ACC112 (cell line): ENCODE data around the gene SPDYE2B.
"Not testable (repeated sequence)": the region's sequence is repeated elsewhere in the genome, so short reads cannot be mapped to it uniquely, and the experiment has no call there.

Source experiments
- H2AFZ ChIP-seq: fragments of 200-600 bp; sonication (generic); one replicate; pipeline ENCODE4 v1.6.0; 2017; ENCODE audit warnings: antibody characterized with exemption, low read length; ENCODE audit not compliant: unreplicated experiment
- H3K27ac ChIP-seq: fragments of 200-600 bp; sonication (generic); 2 replicates; pipeline ENCODE4 v1.5.1; 2014; ENCODE audit warnings: low read depth, mild to moderate bottlenecking, antibody characterized with exemption, low read length, moderate library complexity
- H3K27me3 ChIP-seq: fragments of 200-600 bp; sonication (generic); 2 replicates; pipeline ENCODE4 v1.6.1; 2014; ENCODE audit warnings: mild to moderate bottlenecking, antibody characterized with exemption, low read length, moderate library complexity, mixed read lengths; ENCODE audit not compliant: insufficient read depth
- H3K36me3 ChIP-seq: fragments of 200-600 bp; sonication (generic); 2 replicates; pipeline ENCODE4 v1.6.1; 2016; ENCODE audit warnings: mild to moderate bottlenecking, antibody characterized with exemption, low read length, moderate library complexity, mixed read lengths; ENCODE audit not compliant: insufficient read depth
- H3K4me1 ChIP-seq: fragments of 200-600 bp; sonication (generic); one replicate; pipeline ENCODE4 v1.6.1; 2016; ENCODE audit warnings: low read length, mixed read lengths; ENCODE audit not compliant: insufficient read depth, unreplicated experiment, control insufficient read depth
- H3K4me3 ChIP-seq: fragments of 200-600 bp; sonication (generic); 2 replicates; pipeline ENCODE4 v1.5.1; 2014; ENCODE audit warnings: mild to moderate bottlenecking, low read depth, low read length
- H3K79me2 ChIP-seq: fragments of 200-600 bp; sonication (generic); one replicate; pipeline ENCODE4 v1.6.0; 2016; ENCODE audit warnings: low read length; ENCODE audit not compliant: control insufficient read depth, unreplicated experiment, insufficient read depth

The SPDYE2B gene

DNA sequence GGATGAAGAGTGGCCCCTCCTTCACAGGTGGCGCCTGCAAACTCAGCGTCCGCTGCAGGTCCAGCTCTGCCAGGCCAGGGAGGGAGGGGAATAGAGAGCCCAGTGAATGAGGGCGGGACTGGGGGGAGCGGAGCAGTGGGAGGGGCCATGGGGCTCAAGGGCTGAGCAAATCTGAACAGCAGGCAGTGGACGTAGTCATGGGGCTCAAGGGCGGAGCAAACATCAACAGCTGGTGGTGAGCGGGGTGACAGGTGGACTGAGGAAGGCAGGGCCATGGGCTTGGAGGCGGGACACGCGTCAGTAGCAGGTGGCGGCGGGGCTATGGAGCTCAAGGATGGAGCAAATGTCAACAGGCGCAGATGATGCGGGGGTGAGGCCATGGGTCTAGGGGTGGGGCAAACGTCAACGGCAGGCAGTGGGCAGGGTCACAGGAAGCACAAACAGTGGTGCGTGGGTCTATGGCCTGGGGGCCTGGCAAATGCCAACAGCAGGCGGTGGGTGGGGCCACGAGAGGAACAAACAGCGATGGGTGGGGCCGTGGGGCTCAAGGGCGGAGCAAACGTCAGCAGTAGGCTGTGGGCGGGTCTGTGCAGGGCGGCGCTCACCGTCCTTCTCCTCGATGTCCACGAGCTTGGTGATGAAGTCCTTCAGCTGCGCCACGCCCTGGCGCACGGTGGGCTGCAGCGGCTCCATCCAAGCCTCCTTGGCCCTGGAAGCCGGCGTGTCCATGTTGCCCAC lies 38.3 kb downstream of the SPDYE2B start:
- not testable (repeated sequence) for H3K36me3 ChIP-seq, H3K27me3 ChIP-seq, H3K4me1 ChIP-seq

DNA sequence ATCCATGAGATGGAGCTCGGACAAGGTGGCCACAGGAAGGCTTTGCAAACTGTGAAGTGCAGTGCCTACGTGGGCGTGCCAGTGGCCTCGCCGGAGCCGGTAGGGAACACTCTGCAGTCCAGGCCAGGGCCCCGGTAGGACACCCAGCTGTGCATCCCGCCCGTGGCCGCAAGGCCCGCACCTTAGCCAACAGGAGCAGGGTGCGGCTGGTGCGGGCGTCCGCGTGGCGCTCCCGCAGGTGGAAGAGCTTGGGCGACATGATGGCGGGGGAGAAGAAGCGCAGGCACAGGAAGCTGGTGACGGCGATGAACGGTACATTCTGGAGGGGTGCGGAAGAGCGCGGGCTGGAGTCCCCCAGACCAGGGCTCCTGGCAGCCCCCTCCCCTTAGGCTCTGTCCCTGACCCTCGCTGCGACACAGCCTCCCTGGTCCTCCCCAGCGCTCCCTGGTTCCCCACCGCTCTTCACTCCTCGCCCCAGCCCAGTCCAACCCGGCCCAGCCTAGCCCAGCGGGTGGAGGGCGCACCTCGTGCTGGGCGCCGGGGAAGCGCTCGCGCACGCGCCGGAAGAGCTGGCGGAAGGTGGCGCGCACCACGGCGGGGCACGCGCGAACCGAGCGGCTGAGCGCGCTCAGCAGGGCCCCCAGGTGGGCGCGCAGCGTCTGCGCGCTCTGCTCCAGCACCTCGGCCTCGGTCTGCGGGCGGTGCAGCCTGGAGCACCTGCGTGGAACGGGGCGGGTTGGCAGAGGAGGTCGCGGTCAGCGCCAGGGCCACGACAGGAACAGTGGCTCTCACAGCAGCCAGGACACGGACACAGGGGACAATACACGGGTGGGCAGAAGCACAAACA lies 39.5 kb downstream of the SPDYE2B start:
- not testable (repeated sequence) for H3K27me3 ChIP-seq, H3K4me3 ChIP-seq, H3K79me2 ChIP-seq, H3K27ac ChIP-seq, H2AFZ ChIP-seq, H3K36me3 ChIP-seq, H3K4me1 ChIP-seq

More for the DNA sequence above, 38.3 kb downstream of the SPDYE2B start:
- H3K4me3 ChIP-seq, H3K27ac ChIP-seq, H2AFZ ChIP-seq, H3K79me2 ChIP-seq: not testable (repeated sequence)

DNA sequence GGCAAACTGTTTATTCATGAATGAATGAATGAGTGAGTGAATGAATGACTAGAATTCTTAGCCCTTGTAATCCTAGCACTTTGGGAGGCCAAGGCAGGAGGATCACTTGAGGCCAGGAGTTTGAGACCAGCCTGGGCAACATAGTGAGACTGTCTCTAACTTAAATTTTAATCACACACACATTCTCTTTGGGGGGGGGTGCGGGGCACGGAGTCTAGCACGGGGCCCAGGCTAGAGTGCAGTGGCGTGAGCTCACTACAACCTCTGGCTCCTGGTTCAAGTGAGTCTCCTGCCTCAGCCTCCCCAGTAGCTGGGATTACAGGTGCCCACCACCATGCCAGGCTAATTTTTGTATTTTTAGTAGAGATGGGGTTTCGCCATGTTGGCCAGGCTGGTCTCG lies 40.5 kb downstream of the SPDYE2B start:
- H3K36me3 ChIP-seq, H3K4me1 ChIP-seq, H3K27me3 ChIP-seq, H3K79me2 ChIP-seq, H2AFZ ChIP-seq, H3K4me3 ChIP-seq, H3K27ac ChIP-seq: not testable (repeated sequence)

DNA sequence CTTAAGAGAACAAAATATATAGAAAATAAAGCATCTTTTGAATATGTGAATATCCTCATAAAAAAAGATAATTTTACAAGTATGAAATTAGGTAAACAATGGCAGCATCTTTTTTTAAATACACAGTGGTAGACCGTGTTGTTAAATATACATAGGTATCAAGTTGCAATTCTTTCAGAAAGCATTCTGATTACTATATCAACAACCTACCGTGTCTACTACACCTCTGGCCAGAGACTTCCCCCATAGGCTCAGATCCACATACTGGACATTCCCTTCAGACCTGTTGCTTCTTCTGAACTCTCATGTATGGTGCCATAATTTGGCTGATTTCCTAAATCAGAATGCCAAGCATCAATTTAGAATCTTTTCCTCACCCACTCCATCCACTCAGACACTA lies 43.9 kb downstream of the SPDYE2B start:
- H3K79me2 ChIP-seq, H2AFZ ChIP-seq, H3K4me1 ChIP-seq, H3K36me3 ChIP-seq, H3K27ac ChIP-seq, H3K4me3 ChIP-seq, H3K27me3 ChIP-seq: not testable (repeated sequence)

DNA sequence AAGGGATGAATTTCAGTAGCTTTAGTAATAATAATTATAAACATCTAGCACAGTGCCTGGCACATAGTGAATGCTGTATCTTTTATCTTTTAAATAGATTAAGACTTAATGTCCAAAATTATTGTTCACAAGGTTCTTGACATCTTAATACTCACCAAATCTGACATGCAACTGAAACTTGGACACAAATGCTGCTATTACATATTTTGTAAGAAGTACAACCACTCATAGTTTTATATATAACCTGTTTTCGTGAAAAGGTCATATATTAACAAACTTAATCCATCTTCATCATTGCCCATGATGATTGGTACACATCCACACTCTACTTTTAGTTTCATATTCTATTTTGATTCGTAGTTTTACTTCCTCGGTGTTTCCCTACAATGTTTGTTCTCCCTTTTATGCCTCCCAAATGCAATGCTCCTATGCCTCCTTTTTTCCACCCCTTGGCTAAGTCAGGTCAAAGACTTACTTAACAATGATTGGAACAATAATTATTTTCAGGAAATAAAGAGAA lies 45.0 kb downstream of the SPDYE2B start:
- not testable (repeated sequence) for H3K36me3 ChIP-seq, H2AFZ ChIP-seq, H3K4me1 ChIP-seq, H3K27me3 ChIP-seq, H3K4me3 ChIP-seq, H3K27ac ChIP-seq, H3K79me2 ChIP-seq

DNA sequence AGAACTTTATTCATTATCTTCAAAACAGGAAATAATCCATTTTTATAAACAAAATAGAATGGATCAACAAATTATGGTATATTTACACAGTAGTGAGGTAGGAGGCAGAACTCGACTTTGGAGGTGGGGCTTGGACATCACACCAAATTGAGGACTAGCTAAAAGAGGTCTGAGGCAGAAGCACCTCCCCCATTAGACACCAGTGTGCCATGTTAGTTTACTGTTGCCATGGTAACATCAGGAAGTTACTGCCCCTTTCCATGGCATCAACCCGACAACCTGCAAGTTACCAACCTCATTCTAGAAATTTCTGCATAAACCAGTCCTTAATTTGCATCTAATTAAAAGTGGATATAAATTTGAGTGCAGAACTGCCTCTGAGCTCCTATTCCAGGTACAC lies 45.9 kb downstream of the SPDYE2B start:
- not testable (repeated sequence) for H3K4me1 ChIP-seq, H3K27ac ChIP-seq, H2AFZ ChIP-seq, H3K4me3 ChIP-seq, H3K27me3 ChIP-seq, H3K79me2 ChIP-seq, H3K36me3 ChIP-seq

DNA sequence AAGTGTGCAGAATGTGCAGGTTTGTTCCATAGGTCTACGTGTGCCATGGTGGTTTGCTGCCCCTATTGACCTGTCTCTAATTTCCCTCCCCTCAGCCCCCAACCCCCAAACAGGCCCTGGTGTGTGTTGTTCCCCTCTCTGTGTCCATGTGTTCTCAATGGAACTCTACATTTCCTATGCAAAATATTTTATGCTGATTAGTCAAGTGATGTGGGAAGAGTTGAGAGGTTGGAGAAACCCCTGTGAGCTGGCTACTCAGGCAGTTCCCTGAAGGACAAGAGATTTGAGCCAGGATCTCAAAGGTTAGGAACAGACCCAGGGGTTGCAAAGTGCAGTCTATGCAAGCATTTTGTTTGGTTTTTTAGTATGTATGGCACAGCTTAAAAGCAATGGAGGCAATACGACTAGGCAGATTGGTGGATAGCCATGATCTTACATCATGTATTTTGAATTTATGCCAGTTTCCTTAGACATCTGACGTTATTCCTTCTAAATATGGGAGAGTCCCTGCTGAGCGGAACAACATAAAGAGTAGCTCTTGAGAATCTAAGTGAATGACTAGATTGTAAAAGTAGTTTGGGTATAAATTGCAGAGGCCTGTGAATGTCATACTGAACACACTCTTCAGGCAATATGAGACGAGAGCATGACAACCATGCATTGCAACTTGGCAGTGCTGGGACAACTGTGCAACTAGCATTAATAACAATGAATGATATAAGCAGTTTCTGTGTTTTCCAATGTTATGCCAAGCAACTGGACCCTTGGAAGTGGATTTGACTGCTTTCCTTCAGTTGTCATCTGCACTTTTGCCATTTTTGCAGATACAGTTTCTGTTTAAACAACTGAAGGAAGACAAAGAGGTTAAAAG lies 47.8 kb downstream of the SPDYE2B start:
- not testable (repeated sequence) for H3K27ac ChIP-seq, H3K4me3 ChIP-seq, H3K36me3 ChIP-seq, H3K4me1 ChIP-seq, H3K27me3 ChIP-seq, H3K79me2 ChIP-seq, H2AFZ ChIP-seq

DNA sequence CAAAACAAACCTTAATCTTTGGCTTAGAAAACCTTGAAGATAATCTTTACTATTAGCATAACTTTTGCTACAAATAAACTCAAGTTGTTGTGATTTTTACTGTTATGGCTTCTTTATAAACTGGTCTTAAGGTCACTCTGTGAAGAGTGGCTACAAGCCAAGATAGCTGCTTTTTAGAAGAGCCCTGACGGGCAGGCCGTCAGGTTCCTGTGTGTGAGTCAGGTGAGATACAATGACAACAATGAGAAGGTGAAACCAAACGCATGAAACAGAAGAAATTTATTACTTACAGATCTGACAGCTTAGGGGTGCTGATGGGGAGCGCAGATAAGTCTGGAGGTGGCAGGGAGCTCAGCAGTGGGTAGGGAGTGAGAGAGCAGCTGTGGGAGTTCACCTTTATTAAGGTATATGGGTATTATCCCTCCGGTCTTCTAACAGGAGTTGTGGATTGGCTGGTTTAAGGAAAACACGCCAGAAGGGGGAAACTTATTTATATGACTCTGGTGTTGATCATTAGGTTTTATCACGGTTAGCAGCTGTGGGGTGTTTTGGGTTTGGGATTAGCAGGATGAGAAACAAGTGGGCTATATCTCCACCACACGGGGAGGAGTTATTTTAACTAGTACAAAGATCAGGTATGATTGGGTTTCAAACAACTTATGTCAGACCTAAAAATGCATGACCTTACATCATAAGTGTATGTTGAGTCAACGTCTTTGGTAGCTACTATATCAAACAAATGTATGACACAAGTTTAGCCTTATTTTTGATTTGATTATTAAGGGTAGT lies 49.0 kb downstream of the SPDYE2B start:
- H2AFZ ChIP-seq, H3K4me1 ChIP-seq, H3K27me3 ChIP-seq, H3K4me3 ChIP-seq, H3K36me3 ChIP-seq, H3K79me2 ChIP-seq, H3K27ac ChIP-seq: not testable (repeated sequence)
